GM10266 (cell line): ENCODE measurements around the gene CASTOR1.

Source experiments
- DNase-seq: peaks from one replicate; pipeline ENCODE4 v3.0.0; 2012; ENCODE audit errors: extremely low spot score
- TF ChIP-seq, protein P1 (sequence below): IDR thresholded peaks from 2 replicates; pipeline ENCODE4 v1.5.1; 2012; ENCODE audit warnings: mild to moderate bottlenecking, low read depth; ENCODE audit not compliant: control insufficient read depth, insufficient read depth; ENCODE audit errors: missing control alignments

CASTOR1 gene

DNA sequence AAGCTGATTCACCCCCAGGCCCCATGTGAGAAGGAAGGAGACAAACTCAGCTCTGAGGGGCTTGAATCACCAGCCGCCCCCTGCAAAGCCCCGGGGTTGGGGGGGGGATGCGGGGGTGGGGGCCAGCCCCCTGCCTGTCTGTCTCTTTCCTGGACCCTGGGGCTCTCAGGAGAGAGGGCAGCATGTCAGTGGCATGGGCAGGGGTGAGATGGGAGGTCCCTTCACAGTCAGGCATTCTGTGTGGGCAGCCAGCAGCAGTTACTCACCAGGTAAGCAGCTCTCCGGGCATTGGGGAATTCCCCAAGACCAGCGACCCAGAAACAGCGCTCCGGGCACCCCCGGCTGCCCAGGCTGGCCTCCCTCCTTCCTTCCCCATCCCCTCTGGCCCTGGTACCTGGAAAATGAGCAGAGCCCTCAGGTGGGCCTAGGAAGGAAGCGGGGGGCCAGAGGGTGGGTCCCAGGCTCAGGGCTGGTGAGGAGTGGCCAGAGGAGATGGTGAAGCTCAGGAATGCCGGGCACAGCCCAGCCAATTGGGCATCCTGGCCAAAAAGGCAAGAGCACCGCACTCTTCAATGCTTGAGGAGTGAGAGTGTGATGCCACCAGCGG lies 38.5 kb downstream of the CASTOR1 start:
- TF ChIP-seq, protein P1, sequence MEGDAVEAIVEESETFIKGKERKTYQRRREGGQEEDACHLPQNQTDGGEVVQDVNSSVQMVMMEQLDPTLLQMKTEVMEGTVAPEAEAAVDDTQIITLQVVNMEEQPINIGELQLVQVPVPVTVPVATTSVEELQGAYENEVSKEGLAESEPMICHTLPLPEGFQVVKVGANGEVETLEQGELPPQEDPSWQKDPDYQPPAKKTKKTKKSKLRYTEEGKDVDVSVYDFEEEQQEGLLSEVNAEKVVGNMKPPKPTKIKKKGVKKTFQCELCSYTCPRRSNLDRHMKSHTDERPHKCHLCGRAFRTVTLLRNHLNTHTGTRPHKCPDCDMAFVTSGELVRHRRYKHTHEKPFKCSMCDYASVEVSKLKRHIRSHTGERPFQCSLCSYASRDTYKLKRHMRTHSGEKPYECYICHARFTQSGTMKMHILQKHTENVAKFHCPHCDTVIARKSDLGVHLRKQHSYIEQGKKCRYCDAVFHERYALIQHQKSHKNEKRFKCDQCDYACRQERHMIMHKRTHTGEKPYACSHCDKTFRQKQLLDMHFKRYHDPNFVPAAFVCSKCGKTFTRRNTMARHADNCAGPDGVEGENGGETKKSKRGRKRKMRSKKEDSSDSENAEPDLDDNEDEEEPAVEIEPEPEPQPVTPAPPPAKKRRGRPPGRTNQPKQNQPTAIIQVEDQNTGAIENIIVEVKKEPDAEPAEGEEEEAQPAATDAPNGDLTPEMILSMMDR = no peak
- no peak for DNase-seq

DNA sequence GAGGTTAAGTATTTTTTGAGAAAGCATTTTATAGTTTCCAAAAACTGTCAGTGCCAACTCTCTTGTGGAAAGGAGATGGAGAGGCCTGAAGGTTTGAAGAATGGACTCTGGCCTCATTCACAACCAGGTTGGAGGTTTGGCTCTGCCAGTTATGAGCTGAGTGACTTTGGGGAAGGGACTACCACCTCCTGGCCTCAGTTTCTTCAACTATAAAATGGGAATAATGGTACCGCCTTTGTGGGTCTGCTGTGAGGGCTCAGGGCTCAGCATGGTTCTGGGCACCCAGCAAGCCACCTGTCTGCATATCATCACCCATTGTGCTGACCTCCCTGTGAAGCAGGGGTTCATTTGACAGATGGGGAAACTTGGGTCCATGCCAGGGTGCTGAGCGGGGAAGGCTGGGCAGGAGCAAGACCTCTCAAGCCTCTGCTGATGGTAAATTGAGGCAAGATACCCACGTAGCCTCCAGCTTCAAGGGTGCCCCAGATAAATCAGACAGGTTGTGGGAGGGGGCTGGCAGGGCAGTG lies 39.2 kb downstream of the CASTOR1 start:
- DNase-seq = no peak
- TF ChIP-seq, protein P1 = no peak

DNA sequence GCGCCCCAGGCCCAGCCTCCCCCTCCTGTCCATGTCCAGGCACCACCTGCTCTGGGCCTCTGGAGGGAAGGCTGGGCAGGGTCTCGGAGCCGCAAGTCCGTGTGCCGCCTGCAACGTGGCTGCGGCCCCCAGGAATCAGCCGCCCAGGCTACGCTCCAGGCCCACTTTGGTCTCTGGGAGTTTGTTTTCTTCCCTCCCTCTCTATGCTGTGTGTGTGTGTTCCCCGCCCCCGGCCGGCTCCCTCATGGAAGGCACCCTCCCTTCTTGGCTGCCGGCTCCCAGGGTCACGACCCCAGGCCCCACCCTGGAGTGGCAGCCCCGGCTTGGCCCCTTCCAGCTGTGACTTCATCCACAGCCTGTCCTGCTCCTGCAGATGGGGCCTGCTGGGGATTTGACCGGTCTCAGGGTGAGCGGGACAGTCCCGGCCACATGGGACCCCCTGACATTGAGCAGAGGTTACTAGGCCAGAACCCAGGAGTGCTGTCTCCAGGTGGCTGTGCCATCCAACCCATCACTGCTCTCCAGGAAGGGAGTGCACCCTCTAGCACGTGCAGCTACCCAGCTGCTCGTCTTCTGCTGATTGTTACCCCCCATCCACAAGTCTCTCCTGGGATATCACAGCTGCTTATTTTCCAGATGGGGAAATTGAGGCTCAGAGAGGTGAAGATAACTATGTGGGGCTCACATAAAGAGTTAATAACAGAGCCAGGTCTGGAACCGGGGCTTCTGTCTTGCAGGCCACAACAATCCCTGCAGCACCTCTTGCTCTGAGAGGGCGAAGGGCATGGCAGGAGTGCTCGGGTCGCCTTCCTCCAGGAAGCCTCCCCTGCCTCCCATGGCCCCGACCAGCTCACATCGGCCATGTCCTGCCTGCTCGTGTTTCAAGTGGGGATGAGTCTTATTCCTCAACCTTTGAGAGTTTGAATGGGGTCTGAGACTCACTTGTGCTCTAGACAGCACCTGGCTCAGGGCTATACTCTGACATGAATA lies 40.0 kb downstream of the CASTOR1 start:
- DNase-seq = no peak
- TF ChIP-seq, protein P1 = no peak

DNA sequence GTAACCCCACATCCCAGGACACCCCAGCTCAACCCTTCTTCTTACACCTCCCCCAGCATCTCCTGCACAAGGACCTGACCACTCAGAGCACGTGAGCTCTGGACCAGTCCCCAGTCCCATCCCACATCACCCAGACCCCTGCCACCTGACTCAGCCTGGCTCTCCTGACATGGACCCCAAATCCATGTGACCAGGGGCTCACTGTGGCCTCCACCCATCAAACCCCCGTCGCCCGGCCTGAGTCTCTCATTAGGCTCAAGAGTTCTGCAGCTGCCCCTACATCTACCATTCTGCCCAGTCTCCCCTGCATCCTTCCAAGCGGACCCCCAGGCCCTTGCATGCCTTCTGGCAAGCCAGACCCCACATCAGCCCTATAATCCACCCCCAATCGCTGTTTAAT lies 40.8 kb downstream of the CASTOR1 start:
- TF ChIP-seq, protein P1 = no peak
- DNase-seq = no peak

DNA sequence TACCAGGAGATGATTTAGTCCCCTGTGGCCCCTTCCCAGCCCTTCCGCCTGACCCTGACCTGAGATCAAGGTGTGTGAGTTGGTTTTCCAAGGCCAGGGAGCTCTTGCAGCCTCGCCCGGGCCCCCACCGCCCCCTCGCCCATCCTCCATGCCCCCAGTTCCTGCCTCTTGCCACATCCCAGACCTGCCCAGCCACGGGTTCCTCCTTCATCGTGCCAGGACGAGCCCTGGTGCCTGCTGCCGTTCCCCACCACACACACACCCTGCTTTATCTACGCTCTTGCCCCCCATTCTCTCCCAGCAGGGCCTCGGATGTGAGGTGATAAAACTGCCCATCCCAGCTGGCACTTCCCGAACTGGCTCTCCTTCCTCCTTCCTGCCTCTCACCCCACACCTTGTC lies 41.3 kb downstream of the CASTOR1 start:
- DNase-seq = no peak
- TF ChIP-seq, protein P1 = no peak

DNA sequence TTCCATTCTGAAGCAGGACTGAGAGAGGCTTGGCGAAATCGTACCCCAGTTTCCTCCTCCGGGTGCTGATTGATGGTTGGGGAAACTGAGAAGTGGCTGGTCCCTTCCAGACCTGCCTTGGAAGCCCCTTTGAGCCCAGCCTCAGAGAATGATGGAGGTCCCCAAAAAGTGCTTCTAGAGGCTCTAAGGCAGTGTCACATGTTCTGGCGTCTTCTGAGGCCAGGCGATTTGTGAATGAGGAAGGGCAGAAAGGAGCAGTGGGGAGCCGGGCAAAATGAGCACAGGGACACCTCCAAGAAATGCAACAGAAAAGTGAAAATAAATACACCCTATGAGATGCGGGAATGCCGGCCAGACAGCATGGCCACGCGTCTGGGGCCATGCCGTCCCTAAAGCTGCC lies 41.7 kb downstream of the CASTOR1 start:
- no peak for DNase-seq
- TF ChIP-seq, protein P1 = no peak
